ENCODE measurements around the gene NEDD4L.

Gene NEDD4L

DNA sequence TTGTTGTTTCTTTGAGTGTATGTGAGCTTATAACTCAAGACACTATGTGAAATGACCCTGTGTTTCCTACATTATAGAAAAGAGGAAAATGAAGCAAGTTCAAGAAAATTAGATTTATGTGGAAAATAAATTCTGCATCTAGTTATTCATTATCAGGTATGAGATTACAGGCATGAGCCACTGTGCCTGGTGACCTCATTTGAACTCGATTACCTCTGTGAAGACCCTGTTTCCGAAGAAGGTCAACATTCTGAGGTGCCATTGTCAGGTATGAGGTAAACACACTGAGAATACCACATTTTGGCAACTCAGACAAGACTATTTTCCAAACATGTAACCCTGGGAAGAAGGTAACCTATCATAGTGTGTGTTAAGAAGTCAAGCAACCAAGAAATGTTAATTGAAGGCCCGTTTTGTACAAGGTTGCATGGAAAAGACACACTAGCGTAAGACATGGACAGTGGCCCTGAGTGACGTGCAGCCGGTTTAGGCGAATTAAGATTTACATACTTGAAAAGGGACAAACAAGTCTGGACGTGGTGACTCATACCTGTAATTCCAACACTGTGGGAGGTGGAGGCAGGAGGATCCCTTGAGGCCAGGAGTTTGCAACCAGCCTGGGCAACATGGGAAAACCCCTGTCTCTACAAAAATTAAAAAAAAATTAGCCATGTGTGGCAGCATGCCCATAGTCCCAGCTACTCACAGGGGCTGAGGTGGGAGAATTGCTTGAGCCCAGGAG, 186.6 kb downstream of the NEDD4L start:
- TF ChIP-seq, protein P1, sequence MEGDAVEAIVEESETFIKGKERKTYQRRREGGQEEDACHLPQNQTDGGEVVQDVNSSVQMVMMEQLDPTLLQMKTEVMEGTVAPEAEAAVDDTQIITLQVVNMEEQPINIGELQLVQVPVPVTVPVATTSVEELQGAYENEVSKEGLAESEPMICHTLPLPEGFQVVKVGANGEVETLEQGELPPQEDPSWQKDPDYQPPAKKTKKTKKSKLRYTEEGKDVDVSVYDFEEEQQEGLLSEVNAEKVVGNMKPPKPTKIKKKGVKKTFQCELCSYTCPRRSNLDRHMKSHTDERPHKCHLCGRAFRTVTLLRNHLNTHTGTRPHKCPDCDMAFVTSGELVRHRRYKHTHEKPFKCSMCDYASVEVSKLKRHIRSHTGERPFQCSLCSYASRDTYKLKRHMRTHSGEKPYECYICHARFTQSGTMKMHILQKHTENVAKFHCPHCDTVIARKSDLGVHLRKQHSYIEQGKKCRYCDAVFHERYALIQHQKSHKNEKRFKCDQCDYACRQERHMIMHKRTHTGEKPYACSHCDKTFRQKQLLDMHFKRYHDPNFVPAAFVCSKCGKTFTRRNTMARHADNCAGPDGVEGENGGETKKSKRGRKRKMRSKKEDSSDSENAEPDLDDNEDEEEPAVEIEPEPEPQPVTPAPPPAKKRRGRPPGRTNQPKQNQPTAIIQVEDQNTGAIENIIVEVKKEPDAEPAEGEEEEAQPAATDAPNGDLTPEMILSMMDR (IDR thresholded peaks at IDR 0.05; ENCODE audit: borderline replicate concordance, insufficient read depth, low read depth, low read length): no peak
- H3K4me3 ChIP-seq (ENCODE audit: low read depth, low read length): no peak overlapping the region

DNA sequence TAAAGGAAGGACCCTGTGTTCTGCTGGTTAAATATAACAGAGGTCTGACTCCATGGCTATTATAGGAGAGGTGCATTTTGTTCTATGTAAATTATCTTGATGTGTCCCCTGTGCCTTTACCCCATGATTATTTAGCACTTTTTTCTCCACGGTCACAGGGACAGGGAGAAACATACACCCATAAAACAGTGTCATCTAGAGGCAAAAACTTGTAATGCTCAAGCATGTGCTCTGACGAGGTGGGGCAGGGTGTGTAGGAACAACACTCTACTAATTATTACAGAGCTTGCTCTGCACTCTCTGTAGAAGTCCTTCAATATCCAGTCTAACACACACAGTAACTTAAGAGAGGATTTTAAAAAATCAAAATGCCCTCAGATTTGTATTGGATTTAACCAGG, 187.9 kb downstream of the NEDD4L start:
- TF ChIP-seq, protein P1 (IDR thresholded peaks at IDR 0.05; ENCODE audit: borderline replicate concordance, insufficient read depth, low read depth, low read length): peak; percentile 37; the same call in 1 of the 2 replicates
- no peak overlapping the region for H3K4me3 ChIP-seq (ENCODE audit: low read depth, low read length)

DNA sequence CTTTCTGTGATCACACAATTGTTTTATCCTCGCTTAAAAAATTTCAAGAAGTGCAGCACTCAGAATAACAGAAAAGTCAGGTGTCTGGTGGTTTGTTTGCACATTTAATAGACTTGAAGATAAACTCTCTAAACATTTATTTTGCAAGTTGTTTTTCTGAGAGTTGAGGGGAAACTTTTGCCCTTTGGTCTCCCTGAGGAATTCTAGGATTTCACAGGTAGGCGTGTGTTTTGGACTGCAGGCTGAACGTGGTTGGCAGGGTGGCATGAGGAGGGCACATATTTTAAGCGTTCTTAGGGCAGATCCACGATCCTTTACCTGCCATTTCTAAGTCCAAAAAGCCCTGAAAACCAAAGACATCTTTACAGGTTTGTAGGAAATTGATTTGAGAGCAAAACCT, 188.6 kb downstream of the NEDD4L start:
- H3K4me3 ChIP-seq (ENCODE audit: low read depth, low read length): no peak overlapping the region
- TF ChIP-seq, protein P1 (IDR thresholded peaks at IDR 0.05; ENCODE audit: borderline replicate concordance, insufficient read depth, low read depth, low read length): no peak

DNA sequence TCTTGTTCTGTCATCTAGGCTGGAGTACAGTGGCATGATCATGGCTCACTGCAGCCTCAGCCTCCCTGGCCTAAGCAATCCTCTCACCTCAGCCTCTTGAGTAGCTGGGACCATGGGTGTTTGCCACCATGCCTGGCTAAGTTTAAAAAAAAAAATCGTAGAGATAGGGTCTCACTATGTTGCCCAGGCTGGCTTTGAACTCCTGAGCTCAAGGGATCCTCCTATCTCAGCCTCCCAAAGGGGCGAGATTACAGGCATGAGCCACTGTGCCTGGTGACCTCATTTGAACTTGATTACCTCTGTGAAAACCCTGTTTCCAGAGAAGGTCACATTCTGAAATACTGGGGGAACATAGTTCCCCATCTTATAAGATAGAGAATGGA, 190.3 kb downstream of the NEDD4L start:
- no peak overlapping the region for H3K4me3 ChIP-seq (ENCODE audit: low read depth, low read length)
- TF ChIP-seq, protein P1 (IDR thresholded peaks at IDR 0.05; ENCODE audit: borderline replicate concordance, insufficient read depth, low read depth, low read length): no peak

DNA sequence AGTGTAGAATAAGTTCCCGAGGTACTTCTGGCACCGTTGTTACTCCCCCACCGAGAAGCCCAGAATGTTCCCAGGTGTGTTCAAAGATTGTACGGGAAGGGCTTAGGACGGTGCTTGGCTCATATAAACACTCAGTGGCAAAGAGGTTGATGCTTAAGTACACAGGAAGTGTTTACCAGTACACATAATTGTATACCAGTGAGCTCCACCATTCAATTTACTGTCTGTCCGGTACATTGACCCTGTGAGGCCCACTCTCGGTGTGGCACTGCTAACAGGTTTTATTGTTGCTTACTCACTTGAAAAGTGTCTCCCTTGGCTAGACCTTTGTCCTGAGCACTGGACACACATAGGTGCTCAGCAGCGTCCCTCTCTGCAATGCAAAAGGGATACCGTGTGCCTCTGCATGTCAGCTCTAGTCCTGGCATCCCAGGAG, 191.0 kb downstream of the NEDD4L start:
- no peak overlapping the region for H3K4me3 ChIP-seq (ENCODE audit: low read depth, low read length)
- TF ChIP-seq, protein P1 (IDR thresholded peaks at IDR 0.05; ENCODE audit: borderline replicate concordance, insufficient read depth, low read depth, low read length): no peak

DNA sequence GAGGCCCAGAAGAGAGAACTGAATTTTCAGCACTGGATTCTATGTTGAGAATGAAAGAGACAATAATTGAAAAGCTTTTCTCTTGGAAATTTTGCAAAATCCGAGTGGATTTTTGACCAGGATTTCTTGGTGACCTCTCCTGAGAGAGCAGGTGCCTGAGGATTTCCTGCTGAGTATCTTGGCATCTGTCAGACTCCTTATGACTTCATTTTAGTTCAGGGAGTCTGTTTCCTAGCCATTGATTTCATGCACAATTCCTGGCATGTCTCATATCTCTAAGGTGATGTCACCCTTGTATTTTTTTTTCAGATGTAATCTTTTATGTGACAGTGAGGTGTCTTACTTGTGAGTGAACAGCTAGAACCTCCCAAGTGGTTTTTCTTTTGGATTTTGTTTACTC, 195.9 kb downstream of the NEDD4L start:
- no peak overlapping the region for H3K4me3 ChIP-seq (ENCODE audit: low read depth, low read length)
- TF ChIP-seq, protein P1 (IDR thresholded peaks at IDR 0.05; ENCODE audit: borderline replicate concordance, insufficient read depth, low read depth, low read length): no peak

DNA sequence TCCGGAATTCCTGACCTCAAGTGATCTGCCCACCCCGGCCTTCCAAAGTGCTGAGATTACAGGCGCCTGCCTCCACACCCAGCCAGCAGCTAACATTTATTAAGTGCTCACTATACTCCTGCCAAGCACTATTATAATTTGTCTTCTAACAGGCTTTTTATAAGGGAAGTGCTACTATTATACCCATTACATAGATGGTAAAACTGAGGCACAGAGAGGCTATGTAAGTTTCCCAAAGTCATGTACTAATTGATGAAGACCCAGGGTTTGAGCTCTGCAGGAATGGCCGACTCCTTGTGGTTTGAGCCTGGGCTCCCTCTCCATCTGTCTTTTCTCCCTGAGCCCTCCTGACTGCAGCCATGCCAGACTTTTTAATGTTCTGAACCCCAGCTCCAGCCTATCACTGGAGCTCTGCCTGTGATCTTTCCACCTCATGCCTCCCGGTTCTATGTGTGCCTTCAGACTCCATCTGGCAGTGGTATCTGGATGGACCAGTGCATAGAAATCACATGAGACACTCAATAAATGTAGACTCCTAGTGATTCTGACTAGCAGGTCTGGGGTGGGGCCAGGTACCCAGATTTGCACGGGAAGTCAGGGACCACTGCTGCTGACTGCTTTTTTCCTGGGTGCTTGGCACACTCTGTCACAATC, 197.1 kb downstream of the NEDD4L start:
- TF ChIP-seq, protein P1 (IDR thresholded peaks at IDR 0.05; ENCODE audit: borderline replicate concordance, insufficient read depth, low read depth, low read length): no peak
- H3K4me3 ChIP-seq (ENCODE audit: low read depth, low read length): no peak overlapping the region
